KG1 (cell line): Measurements from ENCODE around the gene RAPH1.

Experiments used
- DNase-seq: peaks from one replicate; lab custom pipeline; 2025; lab: John Stamatoyannopoulos, UW

RAPH1 gene

GRCh38 chr2:203535078-203535783, at the start of gene RAPH1:
Gene RAPH1, minus strand, starts transcription at chr2:203535301. Its CDS starts 39,948 bp downstream, at chr2:203495353.
- DNase-seq: peak; percentile 9

GRCh38 chr2:203584784-203585183, 49.7 kb upstream of the RAPH1 start:
- DNase-seq: no peak

- no peak for DNase-seq
Observed at GRCh38 chr2:203583701-203584100, 48.6 kb upstream of the RAPH1 start.

- no peak for DNase-seq
Observed at GRCh38 chr2:203583084-203583695, 48.1 kb upstream of the RAPH1 start.

GRCh38 chr2:203582468-203582867, 47.4 kb upstream of the RAPH1 start:
- DNase-seq: no peak

- DNase-seq: no peak
Observed at GRCh38 chr2:203580844-203581243, 45.7 kb upstream of the RAPH1 start.

- no peak for DNase-seq
Observed at GRCh38 chr2:203579730-203580129, 44.6 kb upstream of the RAPH1 start.

- DNase-seq: no peak
Observed at GRCh38 chr2:203578759-203579643, 43.9 kb upstream of the RAPH1 start.

- no peak for DNase-seq
Observed at GRCh38 chr2:203574824-203575223, 39.7 kb upstream of the RAPH1 start.

- DNase-seq: no peak
Observed at GRCh38 chr2:203572316-203572715, 37.2 kb upstream of the RAPH1 start.

- DNase-seq: no peak
Observed at GRCh38 chr2:203569677-203570316, 34.7 kb upstream of the RAPH1 start.

- no peak for DNase-seq
Observed at GRCh38 chr2:203567691-203568090, 32.6 kb upstream of the RAPH1 start.

- no peak for DNase-seq
Observed at GRCh38 chr2:203566161-203566560, 31.1 kb upstream of the RAPH1 start.

GRCh38 chr2:203565076-203565475, 30.0 kb upstream of the RAPH1 start:
- DNase-seq: no peak

- DNase-seq: no peak
Observed at GRCh38 chr2:203562268-203562667, 27.2 kb upstream of the RAPH1 start.

GRCh38 chr2:203559641-203560040, 24.5 kb upstream of the RAPH1 start:
- no peak for DNase-seq

- no peak for DNase-seq
Observed at GRCh38 chr2:203553784-203554183, 18.7 kb upstream of the RAPH1 start.

- DNase-seq: no peak
Observed at GRCh38 chr2:203551778-203552177, 16.7 kb upstream of the RAPH1 start.

- no peak for DNase-seq
Observed at GRCh38 chr2:203550266-203550665, 15.2 kb upstream of the RAPH1 start.

- DNase-seq: no peak
Observed at GRCh38 chr2:203549406-203549805, 14.3 kb upstream of the RAPH1 start.

- DNase-seq: no peak
Observed at GRCh38 chr2:203548887-203549286, 13.8 kb upstream of the RAPH1 start.

GRCh38 chr2:203547356-203547755, 12.3 kb upstream of the RAPH1 start:
- DNase-seq: no peak
